Transverse colon (tissue), 4 donors: ENCODE data around the gene ANKRD50.

Source experiments
- CTCF ChIP-seq, 5 experiments: fragments of 200-600 bp in 3 of 5; fragments of 450-650 bp in 2 of 5; sonication (generic) in 3 of 5; IDR thresholded peaks; 1 replicate in 2 of 5; 2 replicates in 3 of 5; pipeline ENCODE4 v1.5.1; 2016 to 2017; ENCODE audit warnings: antibody characterized with exemption in 5 of 5, inconsistent platforms in 3 of 5, mild to moderate bottlenecking in 2 of 5, moderate library complexity in 1 of 5
- EP300 ChIP-seq: sonication (generic); formaldehyde crosslinking; IDR thresholded peaks from one replicate; pipeline ENCODE4 v1.6.1; 2017; ENCODE audit warnings: antibody characterized with exemption, low read depth
- POLR2A ChIP-seq: fragments of 450-650 bp; IDR thresholded peaks from one replicate; pipeline ENCODE4 v1.6.1; 2016; ENCODE audit warnings: antibody characterized with exemption, mild to moderate bottlenecking, moderate library complexity
- POLR2AphosphoS5 ChIP-seq, 3 donors: sonication (generic); formaldehyde crosslinking; IDR thresholded peaks; one replicate each; pipeline ENCODE4 v1.6.1; 2016; ENCODE audit warnings: antibody characterized with exemption in 3 of 3

- no peak for TF ChIP-seq CTCF (IDR thresholded peaks at IDR 0.05)
- no peak for TF ChIP-seq POLR2AphosphoS5 (IDR thresholded peaks at IDR 0.05)
- no peak for TF ChIP-seq POLR2A
- TF ChIP-seq EP300, result no peak
Observed at GRCh38 chr4:124717101-124717500, 4.6 kb upstream of the ANKRD50 start.
